Measurements from ENCODE around the gene ARMCX2.
"Not testable (repeated sequence)": the region's sequence is repeated elsewhere in the genome, so short reads cannot be mapped to it uniquely, and the experiment has no call there.

Gene ARMCX2

GRCh38 chrX:101659601-101660063 is at the start of gene ARMCX2:
Gene ARMCX2 (minus strand): TSS chrX:101659850. CDS start chrX:101657588, 2,262 bp downstream.
- no peak for DNase-seq

- DNase-seq = no peak
Measured at GRCh38 chrX:101709384-101709783, 49.7 kb upstream of the ARMCX2 start.

DNA sequence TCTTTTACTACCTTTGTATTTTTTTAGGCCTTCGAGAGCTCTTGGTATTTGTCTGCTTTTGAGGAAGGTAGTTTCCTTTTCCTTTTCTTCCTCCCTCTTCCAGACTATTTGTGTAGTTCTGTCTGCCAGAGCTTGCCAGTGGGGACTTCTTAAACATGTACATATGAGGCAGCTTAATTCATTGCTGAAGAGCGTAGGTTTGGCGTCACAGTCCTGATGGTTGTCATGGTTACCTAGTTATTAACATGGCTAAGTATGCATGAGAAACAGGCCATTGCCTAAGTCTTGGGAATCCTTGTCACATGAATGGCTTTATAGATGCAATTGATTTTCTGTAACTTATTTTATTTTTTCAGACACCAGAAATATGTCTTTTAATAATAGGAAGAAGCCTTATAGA is 48.5 kb upstream of the ARMCX2 start:
- DNase-seq = no peak

- DNase-seq = no peak
Measured at GRCh38 chrX:101693476-101693875, 33.8 kb upstream of the ARMCX2 start.

DNA sequence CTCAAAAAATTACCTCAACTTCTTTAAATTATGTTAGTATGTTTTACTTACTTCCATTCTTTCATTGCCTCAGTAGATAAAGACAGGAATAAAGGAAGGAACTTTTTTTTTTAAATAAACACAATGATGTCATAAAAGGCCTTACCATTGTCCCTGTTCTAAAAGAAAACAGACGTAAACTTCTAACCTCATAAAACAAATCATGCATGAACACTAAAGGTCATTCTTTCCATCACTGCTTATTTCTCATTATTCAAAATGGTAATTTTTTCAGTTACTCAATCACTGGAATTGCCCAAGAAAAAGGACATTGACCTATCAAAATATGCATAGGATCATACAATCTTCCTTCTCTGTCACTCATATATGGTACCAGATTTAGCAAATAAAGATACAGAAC is 32.2 kb upstream of the ARMCX2 start:
- no peak for DNase-seq

GRCh38 chrX:101686574-101686973 is 26.9 kb upstream of the ARMCX2 start:
- no peak for DNase-seq

GRCh38 chrX:101685923-101686322 is 26.3 kb upstream of the ARMCX2 start:
- DNase-seq = no peak

DNA sequence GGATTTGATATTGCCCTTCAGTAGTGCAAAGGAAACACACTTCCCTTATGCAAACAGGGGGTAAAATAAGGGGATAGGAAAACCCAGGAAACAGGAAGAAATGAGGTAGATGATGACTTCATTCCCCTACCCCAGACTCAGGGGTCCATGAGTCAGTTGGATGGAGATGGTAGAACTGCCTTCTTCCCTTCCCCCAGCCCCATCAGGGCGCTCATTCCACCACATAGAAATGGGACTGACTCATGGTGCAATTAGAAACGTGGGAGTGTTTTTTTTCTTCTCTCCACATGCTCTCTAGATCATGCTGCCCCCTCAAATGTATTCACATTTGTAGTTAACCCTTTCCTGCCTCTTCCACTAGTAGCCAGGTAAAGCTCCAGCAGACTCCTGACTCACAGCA is 23.1 kb upstream of the ARMCX2 start:
- DNase-seq = no peak

DNA sequence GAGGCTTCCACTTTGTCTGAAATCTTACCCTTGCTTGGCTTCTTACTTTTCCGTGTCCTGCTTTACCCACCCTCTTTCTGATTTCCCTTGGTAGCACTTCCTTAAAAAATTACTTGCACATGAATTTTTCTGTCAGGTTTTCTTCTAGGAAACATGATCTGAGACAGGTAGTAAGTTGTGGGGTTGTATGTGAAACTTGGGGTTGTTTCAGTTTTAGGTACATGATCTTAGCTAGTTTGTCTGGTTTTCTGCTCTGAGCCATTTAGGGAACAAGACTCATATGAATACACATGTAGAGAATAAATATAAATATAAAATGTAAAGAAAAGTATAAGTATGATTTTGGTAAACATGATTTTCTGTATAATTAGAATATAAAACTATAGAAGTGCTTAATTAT is 17.4 kb upstream of the ARMCX2 start:
- DNase-seq = no peak

DNA sequence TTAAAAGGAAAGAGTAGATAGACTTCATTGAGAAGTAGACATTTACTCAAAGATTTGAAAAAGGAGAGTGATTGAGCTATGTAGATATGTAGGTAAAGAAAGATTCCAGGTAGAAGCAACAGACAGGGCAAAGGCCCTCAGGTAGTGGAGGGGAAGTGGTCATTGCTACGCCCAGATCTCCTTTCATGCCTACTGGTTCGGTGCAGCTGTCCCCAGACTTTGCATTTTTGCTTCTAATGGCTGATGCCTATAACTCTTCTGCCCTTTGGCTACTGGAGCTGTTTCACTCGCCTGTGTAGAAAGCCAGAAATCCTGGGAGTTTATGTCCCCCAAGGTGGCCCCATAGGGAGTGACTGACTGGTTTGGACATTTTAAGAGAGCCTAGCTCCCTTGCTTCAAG is 16.9 kb upstream of the ARMCX2 start:
- no peak for DNase-seq

DNA sequence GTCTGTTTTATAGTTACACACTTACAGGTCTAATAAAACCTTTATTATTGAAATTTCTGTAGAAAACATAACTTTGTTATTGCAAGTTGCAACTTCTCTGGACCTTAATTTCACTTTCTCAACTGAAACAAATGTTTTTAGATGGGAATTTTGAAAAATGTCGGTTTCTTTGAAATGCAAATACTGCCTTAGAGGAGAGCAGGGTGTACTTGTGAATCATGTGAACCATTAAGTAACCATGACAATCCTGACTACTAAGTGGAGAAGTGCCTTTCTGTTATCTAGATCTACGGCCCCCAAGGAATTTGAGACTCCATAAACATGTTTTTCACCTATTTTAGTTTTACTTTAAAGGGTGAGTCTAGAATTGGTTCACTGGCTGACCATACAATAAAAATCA is 8.5 kb upstream of the ARMCX2 start:
- DNase-seq = no peak

- no peak for DNase-seq
Measured at GRCh38 chrX:101658661-101659491, 774 bp downstream of the ARMCX2 start.

DNA sequence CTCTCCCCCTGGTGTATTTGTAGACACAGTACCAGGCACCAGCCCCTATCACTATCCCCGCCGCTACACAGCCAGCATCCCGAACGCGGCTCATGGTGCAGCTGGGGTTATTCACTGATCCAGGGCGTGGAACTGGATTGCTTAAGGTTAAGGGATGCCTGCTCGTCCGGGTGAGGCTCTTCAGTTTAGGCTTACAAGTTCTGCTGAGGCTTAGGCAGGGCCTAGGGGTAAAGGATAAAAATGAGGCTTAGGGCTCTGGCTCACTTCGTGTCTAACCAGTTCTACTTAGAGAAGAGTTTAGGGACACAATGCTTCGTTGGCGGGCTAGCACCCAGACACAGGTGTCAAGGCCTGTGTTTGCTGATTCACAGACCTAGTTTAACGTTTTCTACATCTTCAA is 2.2 kb downstream of the ARMCX2 start:
- no peak for DNase-seq

- no peak for DNase-seq
Measured at GRCh38 chrX:101656817-101657216, 2.8 kb downstream of the ARMCX2 start.

DNA sequence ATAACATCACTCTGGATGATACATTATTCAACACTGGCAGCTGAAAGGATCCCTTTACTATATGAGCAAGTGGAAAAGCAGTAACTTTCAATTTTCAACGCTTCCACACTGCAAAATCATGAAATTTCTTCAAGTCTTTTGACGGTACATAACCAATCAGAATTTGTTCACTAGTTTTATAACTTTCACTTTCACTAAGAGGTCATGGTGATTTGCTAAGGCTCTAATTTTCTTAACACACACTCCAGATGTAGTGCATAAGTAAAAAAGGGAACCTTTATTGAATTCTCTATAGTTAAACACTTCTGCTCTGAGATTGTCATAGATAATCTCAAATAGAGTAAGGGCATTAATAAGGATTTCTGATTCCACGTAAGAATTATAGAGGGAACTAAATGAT is 4.1 kb downstream of the ARMCX2 start:
- no peak for DNase-seq

- not testable (repeated sequence) for DNase-seq
Measured at GRCh38 chrX:101647716-101648115, 11.9 kb downstream of the ARMCX2 start.

GRCh38 chrX:101642093-101642492 is 17.6 kb downstream of the ARMCX2 start:
- no peak for DNase-seq

DNA sequence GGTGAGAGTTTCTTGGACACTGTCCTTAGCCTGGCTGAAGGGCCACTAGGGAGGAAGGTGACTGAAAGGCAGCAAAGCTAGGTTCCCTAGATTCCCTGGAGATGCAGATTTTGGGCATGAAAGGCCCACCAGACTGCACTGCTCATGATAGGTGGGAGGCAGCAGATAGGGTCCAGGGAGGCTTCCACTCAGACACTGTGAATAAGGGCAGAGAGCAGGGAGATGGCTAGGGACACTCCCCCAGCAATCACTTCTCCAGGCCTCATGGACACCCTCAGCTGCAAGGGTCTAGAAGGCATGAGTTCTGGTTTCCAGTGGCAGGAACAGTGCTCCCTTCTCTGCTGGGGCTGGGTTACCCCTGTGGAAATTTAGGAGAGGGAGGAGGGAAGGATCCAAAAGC is 20.1 kb downstream of the ARMCX2 start:
- no peak for DNase-seq

- no peak for DNase-seq
Measured at GRCh38 chrX:101619364-101619763, 40.3 kb downstream of the ARMCX2 start.

GRCh38 chrX:101617211-101618191 is 42.1 kb downstream of the ARMCX2 start, which contains the start of gene ARMCX6:
Gene ARMCX6 (minus strand): TSS chrX:101618000. CDS start chrX:101616620, 1,380 bp downstream.
- DNase-seq = peak; percentile 1

GRCh38 chrX:101605728-101606127 is 53.9 kb downstream of the ARMCX2 start:
- no peak for DNase-seq
